ENCODE data around the gene CYP4F2.

Gene CYP4F2

DNA sequence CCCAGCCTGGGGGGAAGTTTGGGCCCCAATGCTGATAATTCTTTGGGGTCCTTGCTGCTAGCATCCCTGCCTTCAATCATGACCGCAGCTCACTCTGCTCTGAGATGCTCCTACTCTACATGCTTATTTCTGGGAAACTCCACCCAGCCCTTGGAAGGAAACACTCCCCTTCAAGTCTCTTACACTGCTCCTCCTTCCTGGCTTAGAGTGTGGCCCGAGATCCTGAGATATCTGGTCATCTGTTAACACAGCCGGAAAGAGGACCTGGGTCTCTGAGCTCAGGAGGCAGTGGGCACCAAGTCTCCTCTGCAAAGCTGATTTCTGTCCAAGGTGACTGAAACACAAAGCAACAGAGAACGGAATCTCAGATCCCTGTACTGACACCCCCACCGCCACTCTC is 33.0 kb downstream of the CYP4F2 start:
- no peak overlapping the region for H3K27ac ChIP-seq
- TF ChIP-seq ZFX (IDR thresholded peaks at IDR 0.05), result no peak
- TF ChIP-seq, protein P1, sequence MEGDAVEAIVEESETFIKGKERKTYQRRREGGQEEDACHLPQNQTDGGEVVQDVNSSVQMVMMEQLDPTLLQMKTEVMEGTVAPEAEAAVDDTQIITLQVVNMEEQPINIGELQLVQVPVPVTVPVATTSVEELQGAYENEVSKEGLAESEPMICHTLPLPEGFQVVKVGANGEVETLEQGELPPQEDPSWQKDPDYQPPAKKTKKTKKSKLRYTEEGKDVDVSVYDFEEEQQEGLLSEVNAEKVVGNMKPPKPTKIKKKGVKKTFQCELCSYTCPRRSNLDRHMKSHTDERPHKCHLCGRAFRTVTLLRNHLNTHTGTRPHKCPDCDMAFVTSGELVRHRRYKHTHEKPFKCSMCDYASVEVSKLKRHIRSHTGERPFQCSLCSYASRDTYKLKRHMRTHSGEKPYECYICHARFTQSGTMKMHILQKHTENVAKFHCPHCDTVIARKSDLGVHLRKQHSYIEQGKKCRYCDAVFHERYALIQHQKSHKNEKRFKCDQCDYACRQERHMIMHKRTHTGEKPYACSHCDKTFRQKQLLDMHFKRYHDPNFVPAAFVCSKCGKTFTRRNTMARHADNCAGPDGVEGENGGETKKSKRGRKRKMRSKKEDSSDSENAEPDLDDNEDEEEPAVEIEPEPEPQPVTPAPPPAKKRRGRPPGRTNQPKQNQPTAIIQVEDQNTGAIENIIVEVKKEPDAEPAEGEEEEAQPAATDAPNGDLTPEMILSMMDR (conservative IDR thresholded peaks at IDR 0.05), result no peak

DNA sequence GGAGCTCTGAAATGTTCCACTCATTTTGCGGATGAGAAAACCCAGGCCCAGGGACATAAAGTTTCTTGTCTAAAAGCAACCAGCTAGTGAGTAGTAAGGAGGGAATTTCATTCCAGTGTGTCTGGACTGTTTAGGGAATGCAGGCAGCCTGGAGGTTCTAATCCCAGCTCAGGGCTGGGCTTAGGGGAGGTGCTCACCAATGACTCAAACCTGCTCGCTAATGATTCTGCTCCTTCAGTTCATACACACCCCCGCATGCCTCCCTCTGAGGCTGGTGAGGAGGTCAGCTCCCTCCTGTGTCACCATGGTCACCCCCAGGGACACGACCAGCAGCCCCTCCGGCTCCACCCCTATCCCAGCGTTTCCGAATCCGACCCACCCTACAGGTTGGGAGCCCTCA is 34.6 kb downstream of the CYP4F2 start:
- H3K27ac ChIP-seq, result no peak overlapping the region
- no peak for TF ChIP-seq ZFX (IDR thresholded peaks at IDR 0.05)
- TF ChIP-seq, protein P1 (conservative IDR thresholded peaks at IDR 0.05), result no peak

DNA sequence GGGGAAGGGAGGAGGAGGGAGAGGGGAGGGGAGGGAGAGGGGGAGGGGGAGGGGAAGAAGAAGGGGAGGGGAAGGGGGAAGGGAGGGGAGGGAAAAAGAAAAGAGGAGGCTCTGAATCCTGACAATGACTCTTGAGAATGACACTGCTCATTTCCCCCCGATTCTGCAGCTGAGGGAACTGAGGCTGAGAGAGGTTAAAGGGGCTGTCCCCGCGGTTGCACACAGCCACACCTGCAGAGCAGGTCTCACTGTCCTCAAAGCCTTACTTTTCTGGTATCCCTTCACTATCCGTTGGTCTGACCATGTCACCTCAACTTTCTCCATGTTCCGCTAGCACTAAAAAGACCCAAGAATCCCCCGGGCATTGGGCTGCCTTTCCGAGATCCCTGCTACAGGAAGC is 35.4 kb downstream of the CYP4F2 start:
- H3K27ac ChIP-seq, result no peak overlapping the region

DNA sequence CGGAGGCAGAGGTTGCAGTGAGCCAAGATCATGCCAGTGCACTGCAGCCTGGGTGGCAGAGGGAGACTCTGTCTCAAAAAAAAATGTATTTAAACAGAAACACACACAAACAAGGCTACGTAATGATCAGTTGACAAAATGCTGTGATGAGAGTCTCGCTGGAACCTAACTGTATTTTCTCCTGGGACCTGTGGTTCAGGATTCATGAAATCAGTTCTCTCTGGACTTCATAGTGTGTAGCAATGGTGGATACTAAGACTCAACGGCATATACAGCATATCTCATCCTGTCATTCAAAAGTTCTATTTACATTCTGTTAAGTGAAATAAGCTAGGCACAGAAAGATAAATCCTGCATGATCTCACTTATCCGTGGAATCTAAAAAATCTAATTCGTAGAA is 37.4 kb downstream of the CYP4F2 start:
- TF ChIP-seq ZFX (IDR thresholded peaks at IDR 0.05), result no peak
- TF ChIP-seq, protein P1 (conservative IDR thresholded peaks at IDR 0.05), result no peak
- H3K27ac ChIP-seq, result no peak overlapping the region

More for the DNA sequence above, 35.4 kb downstream of the CYP4F2 start:
- TF ChIP-seq, protein P1 (conservative IDR thresholded peaks at IDR 0.05), result no peak
- no peak for TF ChIP-seq ZFX (IDR thresholded peaks at IDR 0.05)

DNA sequence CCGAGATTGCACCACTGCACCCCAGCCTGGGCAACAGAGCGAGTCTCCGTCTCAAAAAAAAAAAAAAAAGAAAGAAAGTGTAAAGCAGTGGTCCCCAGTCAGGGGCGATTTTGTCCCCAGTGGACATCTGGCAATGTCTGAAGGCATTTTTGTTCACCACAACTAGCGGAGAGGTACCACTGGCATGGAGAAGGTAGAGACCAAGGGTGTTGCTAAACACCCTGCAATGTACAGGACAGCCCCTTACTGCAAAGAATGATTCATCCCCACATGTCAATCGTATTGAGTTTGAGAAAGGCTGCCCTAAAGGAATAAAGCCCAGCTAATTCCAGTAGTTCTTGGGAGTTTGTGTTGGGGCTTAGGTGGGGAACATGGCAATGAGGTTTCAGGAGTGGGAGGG is 38.7 kb downstream of the CYP4F2 start:
- no peak for TF ChIP-seq ZFX (IDR thresholded peaks at IDR 0.05)
- TF ChIP-seq, protein P1 (conservative IDR thresholded peaks at IDR 0.05), result no peak
- H3K27ac ChIP-seq, result no peak overlapping the region

DNA sequence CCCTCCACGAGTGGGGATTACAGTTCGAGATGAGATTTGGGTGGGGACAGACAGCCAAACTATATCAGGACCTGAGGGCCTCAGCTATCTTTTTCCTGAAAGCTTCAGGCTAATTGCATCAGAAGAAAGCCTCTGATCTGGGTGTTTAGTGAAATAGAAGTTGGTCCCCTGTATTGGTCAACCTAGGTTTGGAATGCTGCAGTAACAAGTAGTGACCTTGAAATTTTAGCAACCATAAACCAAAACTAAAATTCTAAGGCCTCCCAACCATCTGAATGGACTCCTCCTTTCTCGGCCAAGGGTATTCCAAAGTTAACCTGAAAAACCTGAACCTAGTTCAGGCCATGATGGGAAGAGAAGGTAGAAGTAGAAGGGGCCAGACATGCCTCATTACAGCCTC is 47.5 kb downstream of the CYP4F2 start:
- no peak for TF ChIP-seq ZFX (IDR thresholded peaks at IDR 0.05)
- TF ChIP-seq, protein P1 (conservative IDR thresholded peaks at IDR 0.05), result no peak

DNA sequence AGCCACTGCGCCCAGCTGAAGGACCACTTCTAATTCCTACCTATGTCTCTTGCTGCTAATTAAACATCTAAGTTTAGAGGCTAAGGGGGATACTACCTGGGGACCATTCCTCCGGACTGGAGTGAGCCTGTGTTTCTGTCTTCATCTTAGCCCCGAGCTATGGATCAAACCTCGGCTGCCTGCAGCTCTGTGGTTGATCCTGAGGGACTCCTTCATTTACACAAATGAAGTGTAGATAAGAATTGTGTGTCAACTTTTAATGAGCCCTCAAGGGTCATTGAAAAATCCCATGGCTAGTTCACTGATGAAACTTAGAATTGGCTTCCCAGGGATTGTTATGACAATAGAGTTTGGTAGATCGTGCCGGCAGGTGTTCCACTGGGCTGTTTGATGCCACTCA is 51.0 kb downstream of the CYP4F2 start:
- TF ChIP-seq ZFX (IDR thresholded peaks at IDR 0.05), result no peak
- TF ChIP-seq, protein P1 (conservative IDR thresholded peaks at IDR 0.05), result no peak
- H3K27ac ChIP-seq, result no peak overlapping the region

More for the DNA sequence above, 47.5 kb downstream of the CYP4F2 start:
- H3K27ac ChIP-seq, result no peak overlapping the region

DNA sequence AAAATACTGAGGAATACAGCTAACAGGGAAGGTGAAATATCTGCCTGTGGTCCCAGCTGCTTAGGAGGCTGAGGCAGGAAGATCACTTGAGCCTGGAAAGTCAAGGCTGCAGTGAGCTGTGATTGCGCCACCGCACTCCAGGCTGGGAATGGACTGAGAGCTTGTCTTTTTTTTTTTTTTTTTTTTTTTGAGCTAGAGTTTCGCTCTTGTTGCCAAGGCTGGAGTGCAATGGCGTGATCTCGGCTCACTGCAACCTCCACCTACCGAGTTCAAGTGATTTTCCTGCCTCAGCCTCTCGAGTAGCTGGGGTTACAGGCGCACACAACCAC is 54.0 kb downstream of the CYP4F2 start:
- H3K27ac ChIP-seq, result peak overlapping the region; percentile 19; the same call in 1 of the 2 replicates

Data from C4-2B (cell line).